Activated naive CD8-positive, alpha-beta T cell (primary cell): ENCODE data around the gene DPT.
"Not testable (repeated sequence)": the region's sequence is repeated elsewhere in the genome, so short reads cannot be mapped to it uniquely, and the experiment has no call there.

Experiments used
- H3K27ac Mint-ChIP-seq: one replicate; pipeline ENCODE4 v1.8.0; 2021; ENCODE audit warnings: mixed read lengths
- H3K27me3 Mint-ChIP-seq: one replicate; pipeline ENCODE4 v1.8.0; 2021; ENCODE audit warnings: mixed read lengths
- H3K36me3 Mint-ChIP-seq: one replicate; pipeline ENCODE4 v1.8.0; 2021; ENCODE audit warnings: mixed read lengths
- H3K4me1 Mint-ChIP-seq: one replicate; pipeline ENCODE4 v1.8.0; 2021; ENCODE audit warnings: low read depth, mixed read lengths
- H3K4me3 Mint-ChIP-seq: one replicate; pipeline ENCODE4 v1.8.0; 2021; ENCODE audit warnings: mild to moderate bottlenecking, mixed read lengths
- H3K9me3 Mint-ChIP-seq: one replicate; pipeline ENCODE4 v1.8.0; 2021; ENCODE audit warnings: low read depth, mixed read lengths

The DPT gene

GRCh38 chr1:168728473-168729404 is at the start of gene DPT:
Gene DPT (minus strand): TSS chr1:168729206. CDS start chr1:168729174, 32 bp downstream.
- Mint-ChIP-seq H3K27me3 (no peaks in the 10 kb centered on the region), H3K9me3 (no peaks in the 10 kb centered on the region), H3K27ac (no peak within 1 kb of the TSS), H3K4me1 (no peaks in the 10 kb centered on the region), H3K4me3 (no peak within 1 kb of the TSS), H3K36me3 (no peaks in the 10 kb centered on the region)

- Mint-ChIP-seq H3K36me3 (no peaks in the 10 kb centered on the region), H3K27me3 (no peaks in the 10 kb centered on the region), H3K9me3 (no peaks in the 10 kb centered on the region), H3K4me1 (no peaks in the 10 kb centered on the region), H3K27ac (no peak overlapping the region), H3K4me3 (no peak overlapping the region)
These were observed 46.4 kb upstream of the DPT start for GRCh38 chr1:168775366-168775765.

GRCh38 chr1:168774241-168774640 is 45.2 kb upstream of the DPT start:
- Mint-ChIP-seq H3K4me3 (no peak overlapping the region), H3K4me1 (no peaks in the 10 kb centered on the region), H3K27ac (no peak overlapping the region), H3K9me3 (no peaks in the 10 kb centered on the region), H3K27me3 (no peaks in the 10 kb centered on the region), H3K36me3 (no peaks in the 10 kb centered on the region)

- Mint-ChIP-seq H3K27me3 (no peaks in the 10 kb centered on the region), H3K9me3 (no peaks in the 10 kb centered on the region), H3K4me1 (no peaks in the 10 kb centered on the region), H3K4me3 (no peak overlapping the region), H3K27ac (no peak overlapping the region), H3K36me3 (no peaks in the 10 kb centered on the region)
These were observed 43.5 kb upstream of the DPT start for GRCh38 chr1:168772428-168773060.

GRCh38 chr1:168771104-168771630 is 42.2 kb upstream of the DPT start:
- no peaks in the 10 kb centered on the region for H3K9me3 Mint-ChIP-seq
- H3K27ac Mint-ChIP-seq: no peak overlapping the region
- H3K4me1 Mint-ChIP-seq: no peaks in the 10 kb centered on the region
- no peak overlapping the region for H3K4me3 Mint-ChIP-seq
- no peaks in the 10 kb centered on the region for H3K27me3 Mint-ChIP-seq
- no peaks in the 10 kb centered on the region for H3K36me3 Mint-ChIP-seq

- not testable (repeated sequence) for H3K4me3 Mint-ChIP-seq, H3K36me3 Mint-ChIP-seq, H3K9me3 Mint-ChIP-seq
These were observed 40.9 kb upstream of the DPT start for GRCh38 chr1:168769893-168770292.

GRCh38 chr1:168767894-168768584 is 39.0 kb upstream of the DPT start:
- H3K36me3 Mint-ChIP-seq: no peaks in the 10 kb centered on the region
- no peaks in the 10 kb centered on the region for H3K9me3 Mint-ChIP-seq
- H3K4me1 Mint-ChIP-seq: peaks cover 2% of the 10 kb centered on the region
- no peak overlapping the region for H3K27ac Mint-ChIP-seq
- no peaks in the 10 kb centered on the region for H3K27me3 Mint-ChIP-seq
- no peak overlapping the region for H3K4me3 Mint-ChIP-seq

More at GRCh38 chr1:168769893-168770292, 40.9 kb upstream of the DPT start:
- H3K27me3 Mint-ChIP-seq, H3K4me1 Mint-ChIP-seq, H3K27ac Mint-ChIP-seq: not testable (repeated sequence)

GRCh38 chr1:168766568-168766967 is 37.6 kb upstream of the DPT start:
- no peak overlapping the region for H3K4me3 Mint-ChIP-seq
- H3K9me3 Mint-ChIP-seq: no peaks in the 10 kb centered on the region
- H3K27me3 Mint-ChIP-seq: no peaks in the 10 kb centered on the region
- H3K27ac Mint-ChIP-seq: no peak overlapping the region
- peaks cover 5% of the 10 kb centered on the region for H3K4me1 Mint-ChIP-seq
- no peaks in the 10 kb centered on the region for H3K36me3 Mint-ChIP-seq

- H3K36me3 Mint-ChIP-seq: no peaks in the 10 kb centered on the region
- no peaks in the 10 kb centered on the region for H3K9me3 Mint-ChIP-seq
- H3K27ac Mint-ChIP-seq: no peak overlapping the region
- H3K4me1 Mint-ChIP-seq: peaks cover 5% of the 10 kb centered on the region
- H3K4me3 Mint-ChIP-seq: no peak overlapping the region
- no peaks in the 10 kb centered on the region for H3K27me3 Mint-ChIP-seq
These were observed 34.0 kb upstream of the DPT start for GRCh38 chr1:168763031-168763430.

- Mint-ChIP-seq H3K4me3 (no peak overlapping the region), H3K27ac (no peak overlapping the region), H3K27me3 (no peaks in the 10 kb centered on the region), H3K4me1 (peaks cover 5% of the 10 kb centered on the region), H3K9me3 (no peaks in the 10 kb centered on the region), H3K36me3 (no peaks in the 10 kb centered on the region)
These were observed 33.5 kb upstream of the DPT start for GRCh38 chr1:168762473-168762872.

- peaks cover 5% of the 10 kb centered on the region for H3K4me1 Mint-ChIP-seq
- no peaks in the 10 kb centered on the region for H3K9me3 Mint-ChIP-seq
- no peaks in the 10 kb centered on the region for H3K27me3 Mint-ChIP-seq
- no peak overlapping the region for H3K27ac Mint-ChIP-seq
- no peaks in the 10 kb centered on the region for H3K36me3 Mint-ChIP-seq
- no peak overlapping the region for H3K4me3 Mint-ChIP-seq
These were observed 31.8 kb upstream of the DPT start for GRCh38 chr1:168760781-168761180.

GRCh38 chr1:168760241-168760640 is 31.2 kb upstream of the DPT start:
- Mint-ChIP-seq H3K36me3 (no peaks in the 10 kb centered on the region), H3K27ac (no peak overlapping the region), H3K27me3 (no peaks in the 10 kb centered on the region), H3K4me1 (peaks cover 5% of the 10 kb centered on the region), H3K9me3 (no peaks in the 10 kb centered on the region), H3K4me3 (no peak overlapping the region)

- Mint-ChIP-seq H3K4me3 (no peak overlapping the region), H3K4me1 (peaks cover 5% of the 10 kb centered on the region), H3K27me3 (no peaks in the 10 kb centered on the region), H3K9me3 (no peaks in the 10 kb centered on the region), H3K36me3 (no peaks in the 10 kb centered on the region), H3K27ac (no peak overlapping the region)
These were observed 30.1 kb upstream of the DPT start for GRCh38 chr1:168759077-168759476.

- Mint-ChIP-seq H3K4me1 (peaks cover 5% of the 10 kb centered on the region), H3K36me3 (no peaks in the 10 kb centered on the region), H3K4me3 (no peak overlapping the region), H3K27ac (no peak overlapping the region), H3K9me3 (no peaks in the 10 kb centered on the region), H3K27me3 (no peaks in the 10 kb centered on the region)
These were observed 29.5 kb upstream of the DPT start for GRCh38 chr1:168758503-168758902.
